ENCODE measurements around the gene HEMGN.

HEMGN gene

DNA sequence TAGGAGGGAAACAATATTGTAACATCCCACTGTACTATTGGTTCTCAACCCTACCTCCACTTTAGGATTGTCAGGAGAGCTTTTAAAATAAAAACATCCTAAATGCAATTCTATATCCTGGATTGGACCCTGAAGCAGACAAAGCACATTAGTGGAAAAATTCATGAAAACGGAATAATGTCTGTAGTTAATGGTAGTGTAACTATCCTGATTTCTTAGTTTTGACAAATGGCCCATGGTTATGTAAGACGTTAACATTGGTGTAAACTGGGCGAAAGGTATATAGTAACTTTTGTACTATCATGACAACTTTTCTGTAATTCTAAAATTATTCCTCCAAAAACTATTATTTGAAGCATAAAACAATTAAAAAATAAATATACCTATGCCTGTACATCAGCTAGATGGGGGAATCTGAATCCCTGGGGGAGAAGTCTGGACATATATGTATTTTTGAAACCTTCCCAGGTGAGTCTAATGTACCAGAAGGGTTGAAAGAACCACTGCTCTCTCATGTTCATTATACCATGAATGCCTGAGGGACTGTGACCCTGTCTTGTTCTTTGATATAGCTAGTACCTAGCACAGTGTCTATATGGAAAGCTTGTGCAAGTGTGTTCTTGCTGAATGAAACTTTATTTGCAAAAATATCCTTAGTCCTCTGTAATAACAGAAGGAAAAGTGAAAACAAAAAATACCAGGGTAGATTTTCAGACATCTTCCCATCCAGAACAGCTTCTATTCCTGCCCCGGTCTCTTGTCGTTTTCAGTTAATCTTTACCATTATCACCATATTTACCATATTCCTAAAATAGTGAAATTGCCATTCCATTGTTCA lies 12.3 kb downstream of the HEMGN start:
- no peak for DNase-seq

DNA sequence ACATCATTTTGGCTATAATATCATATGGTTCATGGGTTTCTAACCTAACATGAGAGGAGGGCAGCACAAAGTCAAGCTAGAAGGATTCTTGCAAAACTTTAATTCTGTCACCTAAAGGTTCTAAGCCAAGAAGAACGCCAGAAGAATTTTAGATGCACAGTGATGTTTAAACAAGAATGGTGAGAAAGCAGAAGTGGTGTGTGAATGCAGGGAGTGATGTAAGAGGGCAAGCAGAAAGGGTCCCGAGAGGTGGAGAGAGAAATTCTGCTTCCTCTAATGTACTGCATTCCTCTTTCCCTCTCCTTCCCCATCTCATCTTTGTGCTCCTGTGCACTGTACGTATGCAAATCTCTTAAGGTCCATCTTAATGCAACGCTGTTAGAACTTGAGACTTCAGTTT lies 13.6 kb downstream of the HEMGN start:
- no peak for DNase-seq

DNA sequence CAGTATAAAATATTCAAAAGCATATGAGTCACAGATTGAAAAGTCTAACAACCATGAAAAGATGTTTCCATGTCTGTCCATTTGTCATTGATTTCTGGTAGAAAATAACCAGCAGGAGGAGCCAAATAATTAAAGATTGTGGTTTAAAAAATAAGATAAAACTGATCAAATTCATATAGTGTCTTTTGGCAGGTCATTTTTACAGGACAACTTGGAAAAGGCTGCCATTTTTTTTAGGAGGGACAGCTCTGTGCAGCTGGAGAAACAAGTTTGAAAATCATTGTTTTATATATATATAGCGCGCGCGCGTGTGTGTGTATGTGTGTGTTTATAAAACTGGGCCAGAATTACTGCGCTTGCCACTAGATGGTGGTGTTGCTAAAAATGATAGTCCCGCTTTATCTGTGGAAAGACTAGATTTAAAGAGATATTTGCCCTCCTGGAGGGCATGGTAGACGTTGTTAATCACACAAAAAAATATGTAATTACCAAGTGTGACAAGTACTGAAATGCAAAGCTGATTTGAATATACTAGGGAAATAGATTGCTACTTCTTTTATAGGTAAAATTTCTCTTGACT lies 14.4 kb downstream of the HEMGN start:
- peak; percentile 81 to 87 for DNase-seq

DNA sequence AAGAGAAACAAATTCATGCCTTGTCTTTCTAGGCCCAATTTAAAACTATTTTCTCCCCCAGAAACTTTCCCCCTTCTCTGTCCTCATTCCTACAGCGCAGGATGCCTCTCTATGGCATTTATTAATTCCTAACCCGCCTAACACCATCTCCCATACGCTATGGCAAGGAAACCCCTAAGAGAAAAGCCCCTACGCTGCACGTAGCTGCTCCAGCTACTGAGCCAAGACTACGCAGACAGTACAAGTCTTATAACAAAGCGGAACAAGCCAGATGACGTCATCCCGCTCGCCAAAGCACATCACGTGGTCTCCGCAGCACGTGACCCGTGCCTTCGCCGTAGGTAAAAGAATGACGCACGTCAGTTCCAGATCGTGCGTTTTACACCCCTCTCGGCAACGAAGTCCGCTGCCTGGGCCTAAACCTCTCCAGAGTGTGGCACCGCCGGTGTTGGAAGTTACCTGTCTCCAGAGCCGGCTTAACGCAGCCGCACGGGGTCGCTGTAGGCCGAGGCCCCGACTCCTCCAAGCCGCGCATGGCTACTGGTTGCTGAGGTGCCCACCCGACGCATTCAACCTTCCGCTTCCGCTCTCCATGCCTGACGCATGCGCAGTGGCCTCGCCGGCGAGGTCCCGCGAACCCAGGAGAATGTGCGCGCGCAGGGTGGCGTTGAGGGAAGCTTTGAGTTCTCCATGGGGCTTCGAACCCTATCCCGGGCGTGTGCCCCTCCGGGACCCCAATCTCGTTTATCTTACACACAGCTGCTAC lies 15.8 kb downstream of the HEMGN start, which contains the start of gene TRMO:
Gene TRMO (minus strand): TSS at position 542 of the 766 bp plus-strand sequence. CDS start 7 bp downstream, at position 535.
- peak; percentile 98 for DNase-seq

DNA sequence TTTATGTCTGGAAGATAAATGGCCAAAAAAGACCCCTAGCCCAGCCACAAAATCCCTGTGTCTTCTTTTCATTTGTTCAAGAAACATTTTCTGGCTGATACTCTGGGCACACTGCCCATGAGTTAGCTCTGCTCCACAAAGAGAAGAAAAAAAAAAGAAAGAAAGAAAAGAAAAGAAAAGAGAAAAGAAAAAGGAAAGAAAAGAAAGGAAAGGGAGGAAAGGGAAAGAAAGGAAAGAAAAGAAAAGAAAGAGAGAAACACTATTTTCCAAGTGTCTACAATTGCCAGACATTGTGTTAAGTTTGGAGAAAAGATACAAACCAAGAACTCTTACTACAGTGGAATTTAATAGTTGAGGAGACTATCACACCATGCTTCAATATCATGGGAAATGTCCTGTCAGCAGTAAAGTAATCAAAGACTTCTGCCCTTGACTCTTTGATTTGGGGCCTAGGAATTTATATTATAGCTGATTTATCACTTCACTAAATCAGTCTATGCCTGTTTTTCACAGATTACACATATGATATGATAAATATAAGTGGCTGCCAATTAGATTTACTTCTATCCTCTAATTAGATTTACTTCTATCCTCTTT lies 18.7 kb downstream of the HEMGN start:
- no peak for DNase-seq

DNA sequence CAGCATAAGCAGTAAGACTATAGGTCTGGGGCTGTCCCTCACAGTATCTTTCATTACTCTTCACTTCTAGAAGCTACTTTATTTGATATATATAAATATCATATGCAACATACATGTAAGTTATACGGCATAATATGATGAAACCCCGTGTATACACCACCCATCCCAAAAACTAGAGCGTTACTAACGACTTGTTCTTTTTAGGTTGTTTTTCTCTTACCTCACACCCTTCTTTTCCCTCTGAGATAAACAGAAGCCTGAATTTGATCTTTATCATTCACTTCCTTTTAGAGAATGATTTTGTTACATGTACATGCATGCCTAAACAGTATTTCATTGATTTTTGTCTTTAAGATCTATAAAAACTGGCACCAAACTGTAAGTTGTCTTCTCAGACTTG lies 19.4 kb downstream of the HEMGN start:
- peak in 1 of 2 donors; percentile 61 for DNase-seq

DNA sequence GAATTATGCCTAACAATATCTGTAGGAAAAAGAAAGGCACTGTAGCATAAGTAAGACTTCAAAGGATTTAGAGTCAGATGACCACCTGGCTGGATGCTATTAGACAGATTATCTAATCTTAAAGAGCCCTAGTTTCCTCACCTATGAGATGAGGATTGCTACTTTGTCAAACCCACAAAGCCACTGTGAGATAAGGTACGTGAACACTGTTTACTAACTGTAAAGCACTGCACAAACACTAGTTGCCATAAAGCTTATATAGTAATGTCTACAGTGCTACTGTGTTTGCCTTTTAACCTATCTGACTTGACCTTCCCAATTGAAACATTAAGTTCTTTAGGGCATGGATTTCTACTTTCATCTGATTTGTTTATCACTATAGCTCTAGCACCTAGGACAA lies 26.0 kb downstream of the HEMGN start:
- no peak for DNase-seq

DNA sequence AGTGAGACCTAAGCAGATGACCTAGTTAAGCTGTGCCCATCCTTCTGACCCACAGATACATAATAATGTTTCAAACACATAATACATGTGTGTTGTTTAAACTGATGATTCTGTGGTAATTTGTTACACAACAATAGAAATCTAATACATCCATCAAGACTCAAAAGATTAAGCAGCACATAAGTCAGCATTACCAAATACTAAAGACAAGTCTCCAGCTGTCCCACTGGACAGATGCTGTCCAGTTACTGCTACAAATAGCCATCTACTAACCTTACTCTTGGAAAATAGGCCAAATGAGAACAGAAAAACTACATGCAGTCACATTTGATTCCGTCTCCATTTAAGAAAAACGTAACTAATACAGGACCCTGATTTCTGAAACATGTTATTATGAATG lies 26.4 kb downstream of the HEMGN start:
- DNase-seq: no peak

DNA sequence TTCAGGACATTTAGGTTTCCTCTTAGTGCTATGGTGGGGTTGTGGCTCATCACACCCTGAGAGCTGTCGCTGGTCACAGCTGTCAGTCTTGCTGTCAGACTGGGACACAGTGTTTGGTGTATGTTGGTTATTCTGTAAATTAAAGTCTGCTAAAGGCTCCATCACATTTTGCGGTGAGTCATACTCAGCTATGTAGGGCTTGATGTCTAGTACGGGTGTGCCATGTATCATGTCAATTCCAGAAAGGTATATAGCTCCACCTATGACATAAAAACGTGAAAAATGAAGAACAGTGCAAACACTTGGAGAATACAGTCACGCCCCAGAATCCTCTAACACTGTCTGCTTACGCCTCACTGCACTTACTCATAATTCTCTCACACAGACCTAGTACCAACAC lies 27.6 kb downstream of the HEMGN start:
- DNase-seq: peak in 1 of 2 donors; percentile 25

DNA sequence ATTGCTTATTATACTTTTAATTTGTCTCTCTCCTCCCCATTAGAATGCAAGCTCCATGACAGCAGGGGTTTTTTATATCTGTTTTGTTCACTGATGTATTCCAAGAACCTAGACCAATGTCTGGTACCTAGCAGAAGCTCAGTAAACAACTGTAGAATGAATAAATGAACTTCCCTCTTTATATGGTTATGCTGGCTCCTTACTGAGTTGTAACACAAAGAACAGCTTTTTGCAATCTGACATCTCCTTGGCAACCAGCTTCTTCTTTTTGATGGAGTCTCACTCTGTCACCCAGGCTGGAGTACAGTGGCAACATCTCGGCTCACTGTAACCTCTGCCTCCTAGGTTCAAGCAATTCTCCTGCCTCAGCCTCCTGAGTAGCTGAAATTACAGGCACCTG lies 29.3 kb downstream of the HEMGN start:
- peak; percentile 37 to 44 for DNase-seq

DNA sequence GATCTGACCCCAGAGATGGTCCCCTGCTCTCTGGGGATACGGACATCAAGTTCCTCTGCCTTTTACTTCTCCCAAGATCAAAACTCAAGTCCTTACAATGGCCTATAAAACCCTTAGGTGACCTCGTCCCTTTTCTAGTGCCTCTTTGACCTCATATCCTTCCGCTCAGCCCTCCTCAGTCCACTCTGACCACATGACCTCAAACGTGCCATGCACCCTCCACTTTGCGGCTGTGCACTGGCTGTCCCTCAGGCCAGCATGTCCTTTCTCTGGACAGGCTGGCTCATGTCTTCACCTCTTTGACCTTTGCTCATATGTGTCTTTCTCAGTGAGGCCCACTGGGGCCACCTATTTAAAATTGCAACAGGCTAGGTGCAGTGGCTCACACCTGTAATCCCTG lies 30.3 kb downstream of the HEMGN start:
- no peak for DNase-seq

DNA sequence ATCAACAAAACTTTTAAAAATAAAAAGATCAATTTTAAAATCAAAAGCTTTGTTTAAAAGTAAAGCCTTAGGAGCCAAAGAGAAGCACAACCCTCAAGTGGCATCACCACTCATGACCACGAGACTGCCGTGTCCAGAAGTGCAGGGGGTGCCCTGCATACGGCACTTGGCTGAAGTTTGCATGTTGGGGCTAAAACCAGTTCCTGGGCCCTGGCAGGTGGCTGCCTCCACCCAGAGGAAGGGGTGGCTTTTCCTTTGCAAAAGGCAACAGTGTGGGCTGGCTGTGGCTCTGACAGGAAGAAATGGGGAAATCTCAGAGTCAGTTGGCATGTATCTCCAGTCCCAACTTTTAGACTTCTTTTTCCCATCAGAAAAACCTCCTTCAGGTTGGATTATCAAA lies 30.9 kb downstream of the HEMGN start:
- DNase-seq: peak; percentile 27 to 28

DNA sequence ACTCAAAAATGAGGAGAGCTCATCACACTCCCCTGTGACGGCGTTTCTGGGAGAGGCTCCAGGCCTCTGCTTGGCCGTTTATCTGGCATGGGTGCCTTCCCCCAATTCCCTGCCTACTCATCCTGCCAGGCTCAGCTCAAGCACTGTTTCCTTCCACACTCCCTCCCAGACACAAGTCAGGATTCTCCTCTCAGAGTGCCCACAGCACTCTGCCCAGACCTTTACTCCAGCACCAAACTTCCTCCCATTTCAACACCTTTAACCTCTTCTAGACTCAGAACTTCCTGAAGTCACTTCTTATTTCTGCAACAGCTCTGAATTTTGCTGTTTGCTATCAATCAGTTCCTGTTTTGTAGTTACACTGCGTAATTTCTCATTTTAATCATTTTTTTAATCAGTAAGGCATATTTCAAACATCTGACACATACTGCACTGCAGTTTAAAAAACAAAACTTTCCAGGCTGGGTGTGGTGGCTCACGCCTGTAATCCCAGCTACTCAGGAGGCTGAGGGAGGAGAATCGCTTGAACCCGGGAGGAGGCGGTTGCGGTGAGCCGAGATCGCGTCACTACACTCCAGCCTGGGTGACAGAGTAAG lies 31.6 kb downstream of the HEMGN start:
- peak; percentile 62 to 72 for DNase-seq

DNA sequence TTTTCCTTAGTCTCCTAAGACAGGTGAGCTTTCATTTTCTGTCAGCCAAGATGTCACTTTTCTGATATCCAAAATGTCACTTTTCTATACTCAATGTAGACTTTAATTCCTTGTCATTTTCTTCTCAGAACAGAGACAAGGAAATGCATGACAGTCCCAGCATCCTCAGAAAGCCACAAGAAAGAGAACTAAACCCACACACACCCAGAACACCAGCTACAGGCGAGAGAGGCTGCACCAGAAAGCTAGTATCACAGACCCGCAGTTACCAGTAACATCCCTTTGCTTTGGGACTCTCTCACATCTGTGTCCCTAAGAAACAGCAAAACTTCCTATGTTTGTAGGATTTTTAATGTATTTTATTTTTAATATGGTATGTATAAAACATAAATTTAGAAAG lies 32.7 kb downstream of the HEMGN start:
- DNase-seq: peak; percentile 67 to 82

DNA sequence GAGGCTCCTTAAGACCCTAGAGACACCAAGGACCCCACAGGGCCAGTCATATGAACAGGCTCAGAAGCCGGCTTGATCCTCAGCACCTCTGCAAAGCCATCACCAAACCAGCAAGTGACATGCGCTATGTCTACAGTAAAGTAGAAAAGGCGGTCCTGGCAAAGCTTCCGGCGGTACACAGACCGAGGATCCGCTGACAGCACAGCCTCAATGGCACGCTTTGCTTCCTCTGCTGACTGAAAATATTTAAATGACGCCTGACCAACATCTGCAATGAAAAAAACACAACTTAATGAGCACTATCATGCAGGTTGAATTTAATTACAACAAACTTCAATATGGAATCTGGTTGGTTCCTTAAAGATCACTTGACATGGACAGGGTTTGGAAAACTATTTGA lies 33.2 kb downstream of the HEMGN start:
- peak; percentile 52 to 62 for DNase-seq

DNA sequence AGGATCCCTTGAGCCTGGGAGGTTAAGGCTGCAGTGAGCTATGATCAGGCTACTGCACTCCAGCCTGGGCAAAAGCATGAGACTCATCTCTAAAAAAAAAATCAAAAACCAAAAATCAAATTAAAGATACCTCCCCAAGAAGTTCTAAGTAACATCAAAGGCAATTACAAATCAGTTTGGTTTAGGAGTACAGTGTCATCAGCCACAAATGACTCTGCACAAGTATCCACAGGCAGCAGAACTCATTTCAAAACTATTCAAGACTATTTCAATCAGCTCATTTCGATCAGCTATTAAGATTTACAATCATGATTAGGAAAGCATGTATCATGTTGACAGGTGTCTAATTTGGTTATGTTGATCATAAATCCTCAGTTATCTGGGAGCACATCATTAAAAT lies 34.8 kb downstream of the HEMGN start:
- no peak for DNase-seq

DNA sequence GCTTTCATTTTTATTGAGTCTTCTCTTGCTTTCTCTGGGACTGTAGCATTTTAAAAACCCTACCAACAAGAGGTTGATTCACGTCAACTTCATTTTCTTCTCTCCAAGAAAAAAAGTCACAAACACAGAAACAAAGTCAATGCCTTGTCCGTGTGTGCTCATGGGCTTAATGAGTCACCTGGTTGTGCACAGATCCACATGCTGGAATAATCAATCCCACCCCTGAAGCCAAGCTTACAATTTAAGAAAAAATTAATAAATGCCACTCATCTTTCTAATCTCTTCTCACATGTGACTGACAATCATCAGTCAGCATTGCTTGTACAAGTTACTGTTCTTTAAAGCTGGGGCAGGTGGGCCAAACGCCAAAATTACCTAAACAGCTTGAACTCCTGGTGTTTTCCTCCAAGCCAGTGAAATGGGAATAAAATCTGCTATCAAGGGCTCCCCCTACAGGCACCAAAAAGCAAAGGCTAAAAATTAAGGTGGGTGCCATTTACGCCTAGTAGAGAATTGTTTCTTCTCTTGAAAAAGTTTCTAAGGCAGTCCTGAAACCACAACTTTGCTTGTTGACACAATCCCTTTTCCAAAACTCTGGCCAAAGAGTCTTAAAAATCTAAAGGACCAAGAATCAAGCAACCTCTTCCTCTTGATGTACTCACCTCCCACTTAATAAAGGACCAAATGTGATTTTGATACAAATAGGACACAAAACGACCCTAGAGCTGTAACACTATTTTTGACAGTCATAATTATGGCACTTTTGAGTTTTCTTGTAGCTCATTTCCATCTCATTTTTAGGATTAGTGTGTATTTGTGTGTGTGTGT lies 37.0 kb downstream of the HEMGN start:
- peak in 1 of 2 donors; percentile 67 for DNase-seq

DNA sequence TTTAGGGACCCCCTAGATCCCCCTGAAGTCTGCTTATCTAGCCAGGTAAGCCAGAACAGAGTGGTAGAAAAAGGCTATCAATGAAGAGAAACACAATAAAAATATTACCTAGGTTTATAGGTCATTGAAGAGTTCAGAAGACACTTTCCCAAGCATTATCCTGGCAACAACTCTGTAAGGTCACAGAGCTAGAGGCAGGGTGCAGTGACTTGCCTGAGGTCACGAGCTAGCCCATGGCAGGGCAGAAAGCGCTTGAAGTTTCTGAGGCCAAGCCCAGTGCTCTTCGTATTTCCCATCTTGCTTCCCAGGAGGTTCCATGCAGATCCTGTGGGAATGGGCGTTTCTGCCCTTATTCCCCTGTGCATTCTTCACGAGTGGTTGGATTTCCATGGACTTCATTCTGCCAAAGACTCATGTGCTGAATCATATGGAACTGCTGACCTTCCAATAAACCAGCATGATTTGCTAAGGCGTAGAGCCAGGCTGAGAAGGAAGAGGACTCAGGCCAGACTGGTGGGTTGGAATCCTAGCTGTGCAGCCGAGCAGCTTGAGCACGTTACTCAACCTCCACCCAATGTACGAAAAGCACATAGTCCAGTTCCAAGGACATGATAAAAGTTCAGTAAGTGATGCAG lies 37.8 kb downstream of the HEMGN start:
- DNase-seq: no peak

DNA sequence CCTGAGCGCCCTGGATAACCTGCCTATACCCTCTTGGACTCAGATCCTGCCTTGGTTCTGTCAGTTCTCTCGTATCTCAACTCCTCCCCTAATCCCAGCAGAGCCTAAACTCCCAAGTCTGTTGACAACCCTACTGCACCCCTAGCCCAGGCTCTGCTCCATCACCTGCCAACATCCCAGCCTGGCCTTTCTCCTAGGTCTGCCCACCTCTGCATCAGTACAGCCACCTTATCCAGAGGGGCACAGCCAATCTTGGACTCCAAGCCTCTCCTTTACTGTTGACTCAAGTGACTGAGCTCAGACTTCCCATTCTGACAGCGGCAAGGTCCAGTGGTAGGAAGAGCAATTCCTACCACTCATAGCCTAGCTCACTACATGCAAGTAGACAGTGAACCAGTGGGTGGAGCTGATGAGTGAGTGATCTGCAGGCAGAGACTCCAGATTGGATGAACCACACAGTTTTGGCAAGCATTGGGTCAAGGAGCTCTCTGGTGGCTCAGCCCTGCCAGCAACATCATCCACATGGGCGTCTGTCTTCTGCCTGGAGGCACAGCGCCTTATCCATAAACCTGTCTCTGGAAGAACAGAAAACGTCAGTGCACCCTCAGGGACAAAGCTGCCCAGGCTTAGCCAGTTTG lies 42.2 kb downstream of the HEMGN start:
- peak in 1 of 2 donors; percentile 31 for DNase-seq

DNA sequence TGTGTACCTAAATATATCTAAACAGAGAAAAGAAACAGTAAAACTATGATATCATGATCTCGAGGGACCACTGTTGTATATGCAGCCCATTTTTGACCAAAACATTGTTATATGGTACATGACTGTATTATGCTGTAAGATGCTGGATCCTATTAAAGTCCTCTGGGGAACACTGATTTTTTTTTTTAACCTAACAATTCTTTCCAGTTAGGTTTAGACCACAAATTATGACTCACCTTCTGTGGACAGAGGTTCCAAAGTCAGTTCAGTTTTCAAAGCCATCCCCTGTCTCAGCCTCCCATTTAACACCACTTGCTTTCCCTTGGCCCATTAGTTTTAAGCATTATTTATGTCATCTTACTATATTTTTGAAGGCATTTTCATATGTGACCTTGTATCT lies 42.8 kb downstream of the HEMGN start:
- DNase-seq: no peak

DNA sequence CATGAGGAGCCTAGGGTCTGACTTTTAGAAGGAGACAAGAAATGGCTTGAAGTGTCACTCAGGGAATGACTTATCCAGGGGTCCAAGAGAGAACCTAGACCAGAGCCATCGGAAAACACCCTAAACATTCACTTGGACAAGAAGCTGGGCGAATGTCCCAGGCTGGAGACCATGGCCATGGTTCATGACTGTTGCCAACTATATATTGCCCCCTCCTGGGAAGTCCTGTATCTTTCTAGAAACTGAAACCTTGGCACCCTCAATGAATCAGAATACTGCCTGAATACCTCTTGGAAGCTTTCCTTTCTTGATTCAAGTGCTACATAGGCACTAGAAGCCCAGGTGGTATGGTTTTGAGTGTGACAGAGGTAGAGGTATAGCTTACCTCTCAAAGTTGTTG lies 45.6 kb downstream of the HEMGN start:
- DNase-seq: no peak
